Stimulated activated CD4-positive, alpha-beta T cell treated with anti-CD3 and anti-CD28 coated beads, Interleukin-1b, Interleukin-23, amount 100 ng/mL, for 4 hours (primary cell): ENCODE measurements around the gene MMP27.

Source experiments
- DNase-seq, 2 donors: peaks; one replicate each; pipeline ENCODE4 v3.0.0-alpha.2; 2020; ENCODE audit warnings: low read depth in 2 of 2

Gene MMP27

GRCh38 chr11:102703826-102704493 lies 1.6 kb downstream of the MMP27 start:
- DNase-seq: no peak

DNA sequence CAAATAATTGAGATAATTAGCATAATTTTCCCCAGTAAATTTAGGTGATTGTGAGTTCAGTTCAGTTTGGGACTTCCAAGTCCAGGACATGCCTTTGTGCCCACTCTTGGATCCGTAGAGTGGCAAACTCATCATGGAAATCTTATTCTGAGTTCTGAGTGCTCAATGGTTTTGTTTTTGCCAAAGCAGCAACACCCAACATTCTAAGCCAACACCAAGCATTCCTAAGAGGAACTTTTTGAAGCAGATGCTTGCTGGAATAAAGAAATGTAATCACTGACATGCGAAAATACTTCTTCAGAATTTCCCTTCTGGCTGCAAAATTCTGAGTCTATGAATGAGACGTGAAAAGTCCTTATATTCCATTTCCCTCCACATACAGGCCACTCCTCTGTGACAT lies 10.4 kb downstream of the MMP27 start:
- no peak for DNase-seq

GRCh38 chr11:102685754-102686153 lies 19.8 kb downstream of the MMP27 start:
- no peak for DNase-seq

DNA sequence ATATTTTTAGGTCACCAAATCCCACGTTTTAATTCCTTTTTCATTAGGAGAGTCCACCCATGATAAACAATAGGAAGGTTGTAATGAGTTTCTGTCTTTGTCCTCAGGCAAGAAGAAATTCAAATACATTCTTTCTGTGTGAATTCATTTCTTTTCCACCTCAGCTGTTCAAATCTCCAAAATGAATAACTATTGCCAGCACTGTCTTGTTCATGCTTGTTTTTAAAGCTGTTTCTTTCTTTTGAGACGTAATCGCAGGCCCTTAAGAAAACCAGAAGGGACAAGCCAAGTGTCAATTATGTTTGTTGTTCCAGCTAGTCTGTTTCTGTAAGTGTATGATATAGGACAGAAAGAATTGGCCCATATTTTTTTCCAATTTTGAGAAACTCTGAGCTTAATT lies 20.2 kb downstream of the MMP27 start:
- no peak for DNase-seq

DNA sequence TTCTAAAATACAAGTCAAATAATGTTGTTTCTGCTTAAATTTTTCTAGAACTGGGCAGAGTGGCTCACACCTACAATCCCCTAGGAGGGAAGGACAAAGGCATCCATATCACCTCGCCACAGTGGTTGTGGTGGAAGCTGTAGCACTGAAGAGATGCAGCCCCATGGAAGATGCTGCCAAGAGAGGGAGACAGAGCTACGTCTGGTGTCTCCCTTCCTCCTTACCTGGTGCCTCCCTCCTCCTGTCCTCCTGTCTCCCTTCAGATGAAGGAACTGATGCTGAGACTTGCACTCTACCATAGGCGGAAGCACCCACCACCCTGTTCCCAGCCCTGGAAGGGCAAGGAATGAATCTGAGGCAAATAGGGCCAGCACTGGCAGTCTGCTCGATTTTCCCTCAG lies 22.3 kb downstream of the MMP27 start:
- no peak for DNase-seq

GRCh38 chr11:102680945-102681344 lies 24.6 kb downstream of the MMP27 start:
- DNase-seq: no peak

- no peak for DNase-seq
Observed at GRCh38 chr11:102678022-102678421, 27.5 kb downstream of the MMP27 start.

DNA sequence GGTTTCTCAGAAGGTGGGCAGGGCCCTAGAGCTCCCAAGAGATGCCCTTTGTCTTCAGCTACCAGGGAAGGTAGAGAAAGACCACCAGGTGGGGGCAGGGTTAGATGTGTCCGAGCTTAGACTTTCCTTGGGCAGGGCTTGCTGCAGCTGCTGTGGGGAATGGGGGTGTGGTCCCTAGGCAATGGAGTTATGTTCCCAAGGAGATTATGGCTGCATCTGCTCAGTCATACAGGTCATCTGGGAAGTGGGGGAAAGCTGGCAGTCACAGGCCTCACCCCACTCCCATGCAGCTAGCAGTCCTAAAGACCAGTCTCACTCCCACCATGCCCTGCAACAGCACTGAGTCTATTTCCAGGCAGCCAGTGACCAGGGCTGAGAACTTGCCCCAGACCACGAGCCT lies 29.5 kb downstream of the MMP27 start:
- DNase-seq: no peak

DNA sequence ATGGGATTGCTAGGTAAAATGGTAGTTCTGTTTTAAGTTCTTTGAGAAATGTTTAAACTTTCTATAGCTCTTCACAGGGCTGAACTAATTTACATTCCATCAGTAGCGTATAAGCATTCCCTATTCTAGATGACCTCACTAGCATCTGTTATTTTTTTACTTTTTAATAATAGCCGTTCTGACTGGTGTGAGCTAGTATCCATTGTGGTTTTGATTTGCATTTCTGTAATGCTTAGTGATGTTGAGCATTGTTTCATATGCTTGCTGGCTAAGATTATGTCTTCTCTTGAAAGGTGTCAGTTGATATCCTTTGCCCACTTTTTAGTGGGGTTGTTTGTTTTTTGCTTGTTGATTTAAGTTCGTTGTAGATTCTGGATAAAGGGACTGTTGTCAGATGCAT lies 35.9 kb downstream of the MMP27 start:
- DNase-seq: no peak

- DNase-seq: peak in 1 of 2 donors; percentile 5
Observed at GRCh38 chr11:102666331-102666957, 39.1 kb downstream of the MMP27 start.

DNA sequence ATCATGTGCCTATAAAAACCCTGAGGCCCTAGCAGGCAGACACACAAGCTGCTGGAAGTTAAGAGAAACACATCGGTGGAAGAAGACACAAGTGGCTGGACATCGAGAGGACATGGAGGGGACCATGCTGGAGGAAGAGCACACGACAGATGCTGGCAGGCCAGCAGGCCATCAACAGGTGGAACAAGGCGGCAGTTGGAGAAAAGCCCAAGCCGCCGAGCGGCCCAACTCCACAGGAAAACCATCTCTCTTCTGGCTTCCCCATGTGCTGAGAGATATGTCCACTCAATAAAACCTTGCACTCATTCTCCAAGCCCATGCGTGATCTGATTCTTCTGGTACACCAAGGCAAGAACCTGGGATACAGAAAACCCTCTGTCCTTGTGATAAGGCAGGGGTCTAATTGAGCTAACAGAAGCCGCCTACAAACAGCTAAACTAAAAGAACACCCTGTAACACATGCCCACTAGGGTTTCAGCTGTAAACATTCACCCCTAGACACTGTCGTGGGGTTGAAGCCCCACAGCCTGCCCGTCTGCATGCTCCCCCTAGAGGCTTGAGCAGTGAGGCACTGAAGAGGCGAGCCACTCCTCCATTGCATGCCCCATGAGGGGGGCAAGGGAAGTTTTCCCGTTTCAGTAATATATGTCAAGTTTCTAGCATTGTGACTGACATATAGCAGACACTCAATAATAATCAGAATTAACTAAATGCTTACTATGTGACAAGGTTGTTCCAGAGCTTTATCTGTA lies 41.4 kb downstream of the MMP27 start:
- DNase-seq: peak in 1 of 2 donors; percentile 1

DNA sequence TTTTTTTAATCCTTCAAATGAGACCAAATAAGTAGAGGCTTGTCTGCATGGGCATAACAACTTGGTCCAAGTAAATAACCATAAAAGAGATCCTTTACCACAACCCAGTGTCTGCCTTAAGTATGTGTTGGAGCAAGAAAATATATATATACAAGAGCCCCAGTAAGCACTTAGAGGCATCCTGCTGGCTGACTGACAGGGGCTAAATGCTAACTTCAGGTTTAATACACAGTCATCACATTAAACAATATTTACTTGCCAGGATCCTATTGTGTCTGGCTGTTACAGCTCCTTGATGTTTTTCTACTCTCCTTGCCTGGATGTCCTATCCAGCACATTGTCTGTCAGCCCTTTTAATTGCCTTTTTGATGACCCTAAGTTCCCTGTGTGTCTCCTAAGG lies 43.0 kb downstream of the MMP27 start:
- no peak for DNase-seq

DNA sequence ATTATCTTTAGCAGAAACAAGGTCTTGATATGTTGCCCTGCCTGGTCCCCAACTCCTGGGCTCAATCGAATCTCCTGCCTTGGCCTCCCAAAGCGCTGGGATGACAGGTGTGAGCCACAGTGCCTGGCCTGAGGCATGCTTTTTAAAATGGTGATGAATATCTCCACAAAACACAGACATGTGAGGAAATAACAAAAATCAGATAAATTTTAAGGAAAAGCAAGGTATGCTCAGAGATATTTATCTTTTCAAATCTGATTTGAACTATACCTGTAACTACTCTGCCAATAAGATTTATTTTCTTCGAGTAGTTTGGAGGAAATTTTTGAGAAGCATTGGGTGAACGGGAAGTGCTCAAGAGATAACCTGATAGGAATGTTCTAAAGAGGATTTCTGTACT lies 44.5 kb downstream of the MMP27 start:
- no peak for DNase-seq

DNA sequence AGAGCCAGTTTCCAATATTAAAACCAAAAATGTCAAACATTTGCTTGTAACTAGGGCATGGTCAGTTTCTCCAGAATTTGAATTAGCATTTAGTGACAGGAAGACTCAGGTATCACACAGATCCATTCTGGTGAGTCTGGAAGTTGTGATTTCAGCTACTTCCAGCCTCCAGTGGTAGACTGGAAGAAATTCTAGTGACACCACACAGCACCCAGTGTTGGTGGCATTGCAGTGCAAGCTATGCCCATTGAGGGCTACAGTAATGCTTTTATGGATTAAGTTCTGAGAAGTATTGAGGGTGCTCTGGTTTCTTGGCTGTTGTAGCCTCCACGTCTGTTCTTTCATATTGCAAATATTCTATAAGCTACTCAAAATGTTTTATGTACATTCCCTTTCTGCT lies 49.0 kb downstream of the MMP27 start:
- no peak for DNase-seq

GRCh38 chr11:102655547-102655946 lies 50.0 kb downstream of the MMP27 start:
- DNase-seq: no peak

DNA sequence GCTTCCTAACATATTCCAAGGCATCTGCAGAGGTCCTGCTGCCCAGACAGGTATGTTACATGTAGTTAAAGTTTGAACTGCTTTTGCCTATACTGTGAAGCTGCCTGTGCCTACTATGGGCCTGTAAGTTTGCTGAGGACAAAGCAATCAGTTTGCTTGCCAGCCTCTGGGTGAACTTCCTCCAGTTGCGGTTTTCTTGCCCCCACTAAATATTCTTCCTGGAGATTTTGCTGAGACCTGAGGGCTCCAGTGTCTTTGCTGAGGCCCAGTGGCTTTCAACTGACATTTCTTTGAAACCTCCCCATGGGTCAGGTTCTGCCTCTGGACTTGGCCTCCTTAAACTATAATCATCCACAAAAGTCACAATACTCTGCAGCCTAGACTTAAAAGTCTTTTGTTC lies 50.8 kb downstream of the MMP27 start:
- no peak for DNase-seq

GRCh38 chr11:102653744-102654291 lies 51.8 kb downstream of the MMP27 start:
- DNase-seq: no peak

DNA sequence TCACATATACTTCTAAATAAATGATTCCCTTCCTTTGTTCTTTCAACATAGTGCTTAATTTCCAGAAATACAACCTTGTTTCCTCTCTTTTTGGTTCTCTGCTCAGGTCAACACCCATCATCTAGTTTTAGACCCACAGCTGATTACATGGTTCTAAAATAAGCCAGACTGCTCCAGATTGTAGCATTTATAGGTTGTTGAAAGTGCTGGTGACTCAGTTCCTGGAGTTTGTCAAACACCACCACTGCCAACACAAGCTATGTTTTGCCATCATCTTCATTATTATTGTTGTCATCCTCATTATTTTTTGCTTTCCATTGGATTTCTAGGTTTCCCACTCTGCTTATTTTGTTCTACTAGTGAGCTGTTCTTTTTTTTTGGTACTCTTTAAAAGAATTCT lies 58.1 kb downstream of the MMP27 start:
- no peak for DNase-seq

- no peak for DNase-seq
Observed at GRCh38 chr11:102643941-102644340, 61.6 kb downstream of the MMP27 start.
